SW480 (cell line): ENCODE results near the gene SMNDC1.

Experiments
- DNase-seq: peaks from one replicate; pipeline ENCODE4 v3.0.0-alpha.2; 2016; ENCODE audit warnings: low spot score

SMNDC1 gene

GRCh38 chr10:110327262-110327914, 22.7 kb upstream of the SMNDC1 start:
- no peak for DNase-seq

- peak; percentile 21 for DNase-seq
Observed at GRCh38 chr10:110326351-110327032, 21.8 kb upstream of the SMNDC1 start.

GRCh38 chr10:110324805-110325280, 20.1 kb upstream of the SMNDC1 start:
- no peak for DNase-seq

GRCh38 chr10:110324201-110324804, 19.6 kb upstream of the SMNDC1 start:
- no peak for DNase-seq

- no peak for DNase-seq
Observed at GRCh38 chr10:110323503-110323902, 18.8 kb upstream of the SMNDC1 start.

- DNase-seq: no peak
Observed at GRCh38 chr10:110321869-110322620, 17.3 kb upstream of the SMNDC1 start.

- no peak for DNase-seq
Observed at GRCh38 chr10:110317866-110318850, 13.4 kb upstream of the SMNDC1 start.

- no peak for DNase-seq
Observed at GRCh38 chr10:110313674-110314073, 9.0 kb upstream of the SMNDC1 start.

- no peak for DNase-seq
Observed at GRCh38 chr10:110312206-110312605, 7.5 kb upstream of the SMNDC1 start.

- peak; percentile 66 for DNase-seq
Observed at GRCh38 chr10:110311357-110311949, 6.7 kb upstream of the SMNDC1 start.

- peak; percentile 62 for DNase-seq
Observed at GRCh38 chr10:110310741-110311140, 6.0 kb upstream of the SMNDC1 start.

- no peak for DNase-seq
Observed at GRCh38 chr10:110307805-110308204, 3.1 kb upstream of the SMNDC1 start.

GRCh38 chr10:110306452-110306768, 1.7 kb upstream of the SMNDC1 start:
- no peak for DNase-seq

- DNase-seq: peak; percentile 92
Observed at GRCh38 chr10:110305767-110306451, 1.2 kb upstream of the SMNDC1 start.

GRCh38 chr10:110304394-110304779, 333 bp downstream of the SMNDC1 start:
- no peak for DNase-seq

GRCh38 chr10:110303681-110304080, 1.0 kb downstream of the SMNDC1 start:
- DNase-seq: no peak

GRCh38 chr10:110300486-110300986, 4.2 kb downstream of the SMNDC1 start:
- DNase-seq: no peak

- DNase-seq: no peak
Observed at GRCh38 chr10:110296966-110297365, 7.8 kb downstream of the SMNDC1 start.

GRCh38 chr10:110286841-110287240, 17.9 kb downstream of the SMNDC1 start:
- no peak for DNase-seq

- DNase-seq: no peak
Observed at GRCh38 chr10:110285501-110285900, 19.2 kb downstream of the SMNDC1 start.
